ENCODE data around the gene TANC1.
A peak's percentile ranks its signal among the peaks of the same experiment; 100 is the strongest.
"Not testable (repeated sequence)": the region's sequence is repeated elsewhere in the genome, so short reads cannot be mapped to it uniquely, and the experiment has no call there.

The TANC1 gene

GRCh38 chr2:159124931-159125467 is 156.6 kb downstream of the TANC1 start:
- no peak for DNase-seq

GRCh38 chr2:159125858-159126257 is 157.4 kb downstream of the TANC1 start:
- DNase-seq = no peak

GRCh38 chr2:159126432-159127022 is 158.1 kb downstream of the TANC1 start:
- no peak for DNase-seq

GRCh38 chr2:159128191-159128590 is 159.8 kb downstream of the TANC1 start:
- DNase-seq = no peak

GRCh38 chr2:159129269-159129668 is 160.8 kb downstream of the TANC1 start:
- DNase-seq = no peak

GRCh38 chr2:159129824-159130223 is 161.4 kb downstream of the TANC1 start:
- DNase-seq = no peak

- no peak for DNase-seq
Measured at GRCh38 chr2:159130302-159130701, 161.9 kb downstream of the TANC1 start.

GRCh38 chr2:159131267-159131913 is 162.9 kb downstream of the TANC1 start:
- no peak for DNase-seq

GRCh38 chr2:159131914-159132281 is 163.5 kb downstream of the TANC1 start:
- no peak for DNase-seq

- no peak for DNase-seq
Measured at GRCh38 chr2:159133797-159134196, 165.4 kb downstream of the TANC1 start.

GRCh38 chr2:159134979-159135378 is 166.5 kb downstream of the TANC1 start:
- DNase-seq = no peak

- no peak for DNase-seq
Measured at GRCh38 chr2:159136391-159136790, 168.0 kb downstream of the TANC1 start.

GRCh38 chr2:159137511-159138241 is 169.2 kb downstream of the TANC1 start:
- no peak for DNase-seq

GRCh38 chr2:159138642-159139182 is 170.3 kb downstream of the TANC1 start:
- DNase-seq = no peak

- no peak for DNase-seq
Measured at GRCh38 chr2:159139216-159139933, 170.9 kb downstream of the TANC1 start.

- no peak for DNase-seq
Measured at GRCh38 chr2:159140070-159140769, 171.8 kb downstream of the TANC1 start.

GRCh38 chr2:159140821-159141220 is 172.4 kb downstream of the TANC1 start:
- not testable (repeated sequence) for DNase-seq

GRCh38 chr2:159144776-159145614 is 176.6 kb downstream of the TANC1 start:
- DNase-seq = no peak

GRCh38 chr2:159145745-159146354 is 177.4 kb downstream of the TANC1 start:
- no peak for DNase-seq

GRCh38 chr2:159146996-159147666 is 178.7 kb downstream of the TANC1 start:
- DNase-seq = peak in 1 of 2 donors; percentile 9
